Endothelial cell (in vitro differentiated cells): ENCODE results near the gene PSTPIP2. TPM values are rescaled to one million over a fixed set of nuclear protein-coding genes. Genes with fewer than 3 reads are reported as not detected.

Experiments
- DNase-seq: peaks from one replicate; pipeline ENCODE4 v3.0.0; 2021; ENCODE audit warnings: low spot score
- H3K27ac Mint-ChIP-seq: one replicate; pipeline ENCODE4 v1.8.0; 2021; ENCODE audit warnings: mixed read lengths, inconsistent platforms; ENCODE audit not compliant: unreplicated experiment
- H3K27me3 Mint-ChIP-seq: one replicate; pipeline ENCODE4 v1.8.0; 2021; ENCODE audit warnings: mild to moderate bottlenecking, moderate library complexity, mixed read lengths, inconsistent platforms; ENCODE audit not compliant: unreplicated experiment
- H3K36me3 Mint-ChIP-seq: one replicate; pipeline ENCODE4 v1.8.0; 2021; ENCODE audit warnings: mild to moderate bottlenecking, low read depth, mixed read lengths, inconsistent platforms; ENCODE audit not compliant: unreplicated experiment
- H3K4me1 Mint-ChIP-seq: one replicate; pipeline ENCODE4 v1.8.0; 2021; ENCODE audit warnings: mild to moderate bottlenecking, mixed read lengths, inconsistent platforms; ENCODE audit not compliant: unreplicated experiment
- H3K4me3 Mint-ChIP-seq: one replicate; pipeline ENCODE4 v1.8.0; 2021; ENCODE audit warnings: mild to moderate bottlenecking, mixed read lengths, inconsistent platforms; ENCODE audit not compliant: unreplicated experiment
- H3K9me3 Mint-ChIP-seq: one replicate; pipeline ENCODE4 v1.8.0; 2021; ENCODE audit warnings: mixed read lengths, inconsistent platforms; ENCODE audit not compliant: unreplicated experiment
- total RNA-seq: library from RNA; stranded (reverse); fragmentation: NEBNext Ultra II Directional; extraction: Animal tissue kit (Norgen Biotek cat#: 25700); gene quantifications from one replicate; pipeline ENCODE4 v1.2.1, GENCODE V29; 2021; ENCODE audit not compliant: unreplicated experiment
- TF ChIP-seq, protein P1 (sequence below): fragments of 200-600 bp; sonication (generic); IDR thresholded peaks from one replicate; pipeline ENCODE4 v1.5.0; 2021; ENCODE audit warnings: antibody characterized with exemption; ENCODE audit not compliant: unreplicated experiment

PSTPIP2 gene
- total RNA-seq, 1 donor from 2014 or later: 7.8 TPM

DNA sequence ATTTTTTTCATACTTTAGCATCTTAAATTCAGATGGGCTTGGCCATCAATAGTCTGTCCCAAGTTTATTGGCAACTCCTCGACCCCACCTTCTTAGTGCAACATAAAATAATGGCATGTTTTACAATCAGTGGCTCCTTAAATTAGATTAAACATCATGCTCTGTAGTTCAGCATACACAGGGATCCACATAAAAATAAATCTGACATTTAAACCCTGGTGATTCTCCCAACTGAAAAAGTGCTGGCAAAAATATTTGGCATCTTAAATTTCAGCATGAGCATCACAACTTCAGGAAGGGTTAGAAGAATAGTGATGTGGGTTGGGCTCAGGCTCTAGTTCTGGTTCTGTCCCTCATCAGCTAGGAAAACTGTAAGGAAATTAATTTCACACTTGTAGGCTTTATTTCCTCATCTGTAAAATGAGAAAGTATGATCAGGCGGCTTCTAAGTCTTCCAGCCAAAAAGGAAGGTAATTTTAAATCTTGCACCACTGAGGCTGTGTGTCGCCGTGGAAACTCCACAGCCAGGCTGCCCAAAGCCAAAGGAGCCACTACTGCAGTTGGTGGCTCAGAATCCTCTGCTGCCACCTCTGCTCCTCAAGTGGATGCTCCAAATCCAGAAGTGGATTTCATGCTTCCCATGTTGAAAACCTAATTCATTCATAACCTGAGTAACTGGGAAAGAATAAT lies 87.4 kb downstream of the PSTPIP2 start:
- Mint-ChIP-seq H3K4me1 (peaks cover 10% of the 10 kb centered on the region), H3K36me3 (peaks cover 6% of the 10 kb centered on the region), H3K4me3 (no peak overlapping the region), H3K27me3 (peaks cover 2% of the 10 kb centered on the region), H3K9me3 (no peaks in the 10 kb centered on the region), H3K27ac (no peak overlapping the region)
- TF ChIP-seq, protein P1, sequence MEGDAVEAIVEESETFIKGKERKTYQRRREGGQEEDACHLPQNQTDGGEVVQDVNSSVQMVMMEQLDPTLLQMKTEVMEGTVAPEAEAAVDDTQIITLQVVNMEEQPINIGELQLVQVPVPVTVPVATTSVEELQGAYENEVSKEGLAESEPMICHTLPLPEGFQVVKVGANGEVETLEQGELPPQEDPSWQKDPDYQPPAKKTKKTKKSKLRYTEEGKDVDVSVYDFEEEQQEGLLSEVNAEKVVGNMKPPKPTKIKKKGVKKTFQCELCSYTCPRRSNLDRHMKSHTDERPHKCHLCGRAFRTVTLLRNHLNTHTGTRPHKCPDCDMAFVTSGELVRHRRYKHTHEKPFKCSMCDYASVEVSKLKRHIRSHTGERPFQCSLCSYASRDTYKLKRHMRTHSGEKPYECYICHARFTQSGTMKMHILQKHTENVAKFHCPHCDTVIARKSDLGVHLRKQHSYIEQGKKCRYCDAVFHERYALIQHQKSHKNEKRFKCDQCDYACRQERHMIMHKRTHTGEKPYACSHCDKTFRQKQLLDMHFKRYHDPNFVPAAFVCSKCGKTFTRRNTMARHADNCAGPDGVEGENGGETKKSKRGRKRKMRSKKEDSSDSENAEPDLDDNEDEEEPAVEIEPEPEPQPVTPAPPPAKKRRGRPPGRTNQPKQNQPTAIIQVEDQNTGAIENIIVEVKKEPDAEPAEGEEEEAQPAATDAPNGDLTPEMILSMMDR: no peak
- no peak for DNase-seq

DNA sequence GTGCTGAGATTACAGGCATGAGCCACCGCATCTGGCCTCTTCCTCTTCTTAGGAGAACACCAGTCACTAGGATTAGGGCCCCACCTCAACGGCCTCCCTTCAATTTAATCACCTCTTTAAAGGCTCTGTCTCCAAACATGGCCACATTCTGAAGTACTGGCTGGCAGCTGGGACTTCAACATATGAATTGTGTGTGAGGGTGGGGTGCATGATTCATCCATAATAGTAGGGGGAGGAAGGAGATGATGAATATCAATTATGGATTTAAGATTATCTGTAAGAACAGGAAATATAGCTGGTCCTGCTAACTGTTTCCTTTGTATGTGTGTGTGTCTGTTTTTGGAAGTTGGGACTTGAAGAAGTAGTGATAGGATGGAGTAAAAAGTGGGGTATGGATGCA lies 90.2 kb downstream of the PSTPIP2 start:
- TF ChIP-seq, protein P1: no peak
- Mint-ChIP-seq H3K9me3 (no peaks in the 10 kb centered on the region), H3K4me1 (peaks cover 10% of the 10 kb centered on the region), H3K4me3 (no peak overlapping the region), H3K27me3 (no peaks in the 10 kb centered on the region), H3K27ac (no peak overlapping the region), H3K36me3 (no peaks in the 10 kb centered on the region)
- DNase-seq: no peak

DNA sequence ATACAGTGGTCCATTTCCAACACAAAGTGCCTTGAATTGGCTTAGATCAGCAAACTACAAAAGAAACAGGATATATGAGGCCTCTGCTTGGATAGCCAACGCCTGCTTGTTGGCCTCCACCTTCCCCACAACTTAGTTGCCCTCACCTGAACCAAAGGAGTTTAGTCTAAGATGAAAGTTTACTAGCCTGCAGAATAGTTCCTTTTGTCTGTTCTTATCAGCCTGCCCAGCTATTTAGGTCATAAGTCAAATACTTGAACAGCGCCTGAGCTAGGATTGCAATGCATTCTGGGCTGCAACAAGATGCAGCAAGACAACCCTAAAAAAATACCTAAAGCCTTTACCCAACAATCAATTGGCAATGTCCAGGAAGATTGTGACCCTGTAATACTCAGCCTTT lies 91.8 kb downstream of the PSTPIP2 start:
- Mint-ChIP-seq H3K9me3 (no peaks in the 10 kb centered on the region), H3K4me1 (peaks cover 10% of the 10 kb centered on the region), H3K36me3 (no peaks in the 10 kb centered on the region), H3K27ac (no peak overlapping the region), H3K4me3 (no peak overlapping the region), H3K27me3 (no peaks in the 10 kb centered on the region)
- TF ChIP-seq, protein P1: no peak
- no peak for DNase-seq

DNA sequence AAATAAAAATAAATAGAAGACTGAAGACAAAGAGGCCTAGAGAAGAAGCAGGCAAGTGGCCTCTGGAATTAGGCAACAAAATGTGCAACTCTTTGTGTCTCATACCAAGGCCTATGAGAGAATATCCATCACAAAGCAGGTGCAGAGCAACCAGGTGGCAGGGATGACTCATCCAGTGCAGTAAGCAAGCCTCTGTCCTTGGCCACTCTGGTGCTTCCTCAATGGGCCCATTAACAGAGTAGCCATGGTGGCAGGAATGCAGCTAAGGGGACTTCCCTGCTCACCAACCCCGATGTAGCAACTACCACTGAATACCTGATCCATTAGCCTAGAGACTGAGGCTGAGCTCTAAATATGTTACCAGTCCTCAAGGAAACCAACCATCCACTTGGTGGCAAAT lies 94.0 kb downstream of the PSTPIP2 start:
- Mint-ChIP-seq H3K4me1 (peaks cover 8% of the 10 kb centered on the region), H3K27me3 (no peaks in the 10 kb centered on the region), H3K36me3 (no peaks in the 10 kb centered on the region), H3K9me3 (no peaks in the 10 kb centered on the region), H3K4me3 (no peak overlapping the region), H3K27ac (no peak overlapping the region)
- TF ChIP-seq, protein P1: no peak
- DNase-seq: no peak

GRCh38 chr18:45976974-45977373 lies 95.1 kb downstream of the PSTPIP2 start:
- peaks cover 3% of the 10 kb centered on the region for H3K4me1 Mint-ChIP-seq
- H3K27ac Mint-ChIP-seq: no peak overlapping the region
- H3K27me3 Mint-ChIP-seq: no peaks in the 10 kb centered on the region
- H3K9me3 Mint-ChIP-seq: no peaks in the 10 kb centered on the region
- no peak for DNase-seq
- H3K4me3 Mint-ChIP-seq: no peak overlapping the region
- H3K36me3 Mint-ChIP-seq: no peaks in the 10 kb centered on the region
- TF ChIP-seq, protein P1: no peak
